HCT116 (cell line): ENCODE results near the gene ACER3. TPM values are rescaled to one million over a fixed set of nuclear protein-coding genes. Genes with fewer than 3 reads are reported as not detected.
A peak's percentile ranks its signal among the peaks of the same experiment; 100 is the strongest.

Source experiments
- ATAC-seq: fragments of 200-7000 bp; cut with Tn5 transposase; 2 replicates; pipeline ENCODE4 v1.9.1; 2020; ENCODE audit warnings: mild to moderate bottlenecking, moderate library complexity
- BruUV-seq: library from RNA; stranded (reverse); fragments of 400-500 nt; replicated peaks from 2 replicates; lab custom pipeline; 2021; lab: Mats Ljungman, UMichigan
- CTCF ChIA-PET: fragments of 300-600 bp; sonication (Branson Sonifier 250); formaldehyde crosslinking; loops from one replicate; lab custom pipeline; 2021; ENCODE audit warnings: antibody characterized with exemption; lab: Charles Lee
- POLR2A ChIA-PET: fragments of 300-600, 350-600 bp; sonication (Branson Sonifier 250); formaldehyde crosslinking; loops from one replicate; lab custom pipeline; 2021; ENCODE audit warnings: antibody characterized with exemption; lab: Charles Lee
- RAD21 ChIA-PET, 2 experiments: fragments of 300-600 bp; sonication (Branson Sonifier 250); formaldehyde crosslinking; loops; one replicate each; lab custom pipeline; 2023; ENCODE audit warnings: low total read pairs in 2 of 2; ENCODE audit not compliant: uncharacterized antibody in 2 of 2, unreplicated experiment in 2 of 2, low non-redundant PET in 1 of 2; lab: Charles Lee
- DNase-seq: peaks from one replicate; pipeline ENCODE4 v3.0.0-alpha.2; 2010; ENCODE audit warnings: low read depth, low spot score
- H2AFZ ChIP-seq: fragments of 200-600 bp; shearing (Covaris generic), sonication (generic); 2 replicates; pipeline ENCODE4 v1.6.1; 2017; ENCODE audit warnings: low read depth, mixed run types, mixed read lengths, antibody characterized with exemption, low read length; ENCODE audit not compliant: poor library complexity, severe bottlenecking
- H3K27ac ChIP-seq: 2 replicates; pipeline ENCODE4 v1.5.1; 2012; ENCODE audit warnings: low read depth, low read length
- H3K27me3 ChIP-seq: fragments of 200-600 bp; sonication (generic); 2 replicates; pipeline ENCODE4 v1.6.1; 2016; ENCODE audit warnings: mixed run types, low read length, mixed read lengths; ENCODE audit not compliant: insufficient read depth
- H3K36me3 ChIP-seq, 2 experiments: fragments of 200-500 bp in 1 of 2; fragments of 200-600 bp in 1 of 2; sonication (Bioruptor generic) in 1 of 2; sonication (generic) in 1 of 2; 2 replicates each; pipeline versions ENCODE4 v1.5.1 to v1.6.1; 2014 to 2016; ENCODE audit warnings: low read length in 2 of 2, inconsistent platforms in 1 of 2, mixed read lengths in 1 of 2, mixed run types in 1 of 2; ENCODE audit not compliant: insufficient read depth in 2 of 2, control insufficient read depth in 1 of 2
- H3K4me1 ChIP-seq, 2 experiments: fragments of 200-600 bp in 1 of 2; sonication (generic) in 1 of 2; 2 replicates each; pipeline versions ENCODE4 v1.5.1 to v1.6.1; 2012 to 2017; ENCODE audit warnings: low read length in 2 of 2, inconsistent platforms in 1 of 2, mild to moderate bottlenecking in 1 of 2, mixed read lengths in 1 of 2, mixed run types in 1 of 2, moderate library complexity in 1 of 2; ENCODE audit not compliant: insufficient read depth in 2 of 2, control insufficient read depth in 1 of 2
- H3K4me2 ChIP-seq: fragments of 200-600 bp; sonication (generic); 2 replicates; pipeline ENCODE4 v1.6.1; 2017; ENCODE audit warnings: mixed run types, low read length, mixed read lengths
- H3K4me3 ChIP-seq, 2 experiments: fragments of 200-600 bp in 1 of 2; sonication (generic) in 1 of 2; replicated peaks in 1 of 2; 2 replicates each; pipeline ENCODE4 v1.5.1; 2011 to 2016; ENCODE audit warnings: low read length in 2 of 2, control low read depth in 1 of 2, low read depth in 1 of 2, mild to moderate bottlenecking in 1 of 2, mixed read lengths in 1 of 2, mixed run types in 1 of 2
- H3K79me2 ChIP-seq: fragments of 200-600 bp; sonication (generic); 2 replicates; pipeline ENCODE4 v1.6.1; 2017; ENCODE audit warnings: mild to moderate bottlenecking, mixed run types, low read length, moderate library complexity, mixed read lengths; ENCODE audit not compliant: insufficient read depth
- H3K9ac ChIP-seq: fragments of 200-600 bp; sonication (generic); 2 replicates; pipeline ENCODE4 v1.6.1; 2016; ENCODE audit warnings: low read length, mixed read lengths
- H3K9me2 ChIP-seq: fragments of 200-600 bp; sonication (generic), shearing (Covaris generic); 2 replicates; pipeline ENCODE4 v1.6.1; 2017; ENCODE audit warnings: mixed run types, mild to moderate bottlenecking, moderate library complexity; ENCODE audit not compliant: insufficient read depth
- H3K9me3 ChIP-seq, 2 experiments: fragments of 200-500 bp in 1 of 2; fragments of 200-600 bp in 1 of 2; sonication (Bioruptor generic) in 1 of 2; sonication (generic) in 1 of 2; 2 replicates each; pipeline ENCODE4 v1.6.1; 2014 to 2017; ENCODE audit warnings: low read length in 2 of 2, mixed read lengths in 2 of 2, inconsistent platforms in 1 of 2, low read depth in 1 of 2, mild to moderate bottlenecking in 1 of 2, mixed run types in 1 of 2, moderate library complexity in 1 of 2; ENCODE audit not compliant: control insufficient read depth in 1 of 2, insufficient read depth in 1 of 2
- H4K20me1 ChIP-seq: fragments of 200-600 bp; sonication (generic), shearing (Covaris generic); 2 replicates; pipeline ENCODE4 v1.6.1; 2017; ENCODE audit warnings: mixed run types, mild to moderate bottlenecking, moderate library complexity; ENCODE audit not compliant: insufficient read depth
- ATF3 ChIP-seq: IDR thresholded peaks from 2 replicates; pipeline ENCODE4 v1.6.1; 2012
- CBX3 ChIP-seq: IDR thresholded peaks from 2 replicates; pipeline ENCODE4 v1.6.1; 2012; ENCODE audit warnings: low read depth
- ELF1 ChIP-seq: IDR thresholded peaks from 2 replicates; pipeline ENCODE4 v1.6.1; 2012; ENCODE audit warnings: low read depth, borderline replicate concordance
- EZH2 ChIP-seq: fragments of 200-600 bp; sonication (generic); IDR thresholded peaks from 2 replicates; pipeline ENCODE4 v1.6.1; 2017; ENCODE audit warnings: antibody characterized with exemption, mixed run types
- FOSL1 ChIP-seq: IDR thresholded peaks from 2 replicates; pipeline ENCODE4 v1.6.1; 2012; ENCODE audit warnings: low read depth
- JUND ChIP-seq: IDR thresholded peaks from 2 replicates; pipeline ENCODE4 v1.6.1; 2012
- POLR2AphosphoS5 ChIP-seq: IDR thresholded peaks from 2 replicates; pipeline ENCODE4 v1.6.1; 2011; ENCODE audit warnings: mild to moderate bottlenecking, low read depth, low read length, moderate library complexity
- SP1 ChIP-seq: IDR thresholded peaks from 2 replicates; pipeline ENCODE4 v1.6.1; 2012; ENCODE audit warnings: low read depth
- SRF ChIP-seq: IDR thresholded peaks from 2 replicates; pipeline ENCODE4 v1.6.1; 2012; ENCODE audit warnings: low read depth
- TCF7L2 ChIP-seq: IDR thresholded peaks from 2 replicates; pipeline ENCODE4 v1.7.0; 2011; ENCODE audit warnings: borderline replicate concordance, inconsistent platforms; ENCODE audit not compliant: insufficient read depth, insufficient read length; ENCODE audit errors: extremely low read depth
- YY1 ChIP-seq: IDR thresholded peaks from 2 replicates; pipeline ENCODE4 v1.6.1; 2011; ENCODE audit warnings: low read length, low read depth, moderate library complexity, mild to moderate bottlenecking; ENCODE audit not compliant: insufficient replicate concordance; ENCODE audit errors: extremely low read depth
- ZNF274 ChIP-seq: fragments of 200-500 bp; sonication (Bioruptor generic); IDR thresholded peaks from 2 replicates; pipeline ENCODE4 v1.6.1; 2014; ENCODE audit warnings: mild to moderate bottlenecking, low read depth, low read length, inconsistent platforms
- intact Hi-C: fragments of 100-400 bp; cut with micrococcal nuclease; formaldehyde crosslinking; loops from 2 replicates; pipeline ENCODE4 v1.10.0; 2022
- total RNA-seq: library from RNA; stranded (reverse); gene quantifications from one replicate; pipeline ENCODE4 v1.2.1, GENCODE V29; 2021; ENCODE audit not compliant: unreplicated experiment
- TF ChIP-seq, protein P1 (sequence below): IDR thresholded peaks from 2 replicates; pipeline ENCODE4 v1.6.1; 2012
- TF ChIP-seq, protein P2 (sequence below), 3 experiments: fragments of 200-600 bp in 1 of 3; sonication (generic) in 1 of 3; IDR thresholded peaks in 2 of 3; conservative IDR thresholded peaks in 1 of 3; 2 replicates each; pipeline ENCODE4 v1.5.1; 2012 to 2017; ENCODE audit warnings: low read depth in 2 of 3, low read length in 2 of 3, antibody characterized with exemption in 1 of 3, borderline replicate concordance in 1 of 3, control low read depth in 1 of 3, mild to moderate bottlenecking in 1 of 3, mixed read lengths in 1 of 3, mixed run types in 1 of 3, moderate library complexity in 1 of 3; ENCODE audit not compliant: insufficient read depth in 1 of 3

ACER3 gene
- total RNA-seq, 1 experiment from 2014 or later: 19.1 TPM

- H3K27me3 ChIP-seq: no peaks in the 10 kb centered on the region
- no peaks in the 10 kb centered on the region for H3K9me3 ChIP-seq
- H3K27ac ChIP-seq: no peak overlapping the region
- H3K4me2 ChIP-seq: peak overlapping the region; percentile 59
- POLR2A ChIA-PET: no interaction called here
- peaks cover 4 to 23% of the 10 kb centered on the region in 2 experiments; a peak in 3 of 4 replicates for H3K4me1 ChIP-seq
- peak; percentile 65 for DNase-seq
- CTCF ChIA-PET: interaction anchor here (1.2 kb wide), 1 partner anchor 30 kb away, joined by 4 read pairs; no protein-coding TSS in a partner anchor
- peak overlapping the region; percentile 19 for H2AFZ ChIP-seq
- no peaks in the 10 kb centered on the region for H3K36me3 ChIP-seq
- intact Hi-C loops: loop anchor here (2.0 kb wide), 1 partner anchor 33 kb away; no protein-coding TSS in a partner anchor
- H4K20me1 ChIP-seq: no peaks in the 10 kb centered on the region
- no peaks in the 10 kb centered on the region for H3K9me2 ChIP-seq
- no peak overlapping the region for H3K9ac ChIP-seq
- BruUV-seq: no TSS peak
- RAD21 ChIA-PET: no interaction called here
- peak; percentile 90 for ATAC-seq
- no peaks in the 10 kb centered on the region for H3K79me2 ChIP-seq
- peak; percentile 83 for TF ChIP-seq YY1
- TF ChIP-seq TCF7L2: peak; percentile 94
- TF ChIP-seq SRF: peak; percentile 48; the same call in 1 of the 2 replicates
- peak; percentile 27; the same call in 1 of the 2 replicates for TF ChIP-seq POLR2AphosphoS5
- TF ChIP-seq, protein P1, sequence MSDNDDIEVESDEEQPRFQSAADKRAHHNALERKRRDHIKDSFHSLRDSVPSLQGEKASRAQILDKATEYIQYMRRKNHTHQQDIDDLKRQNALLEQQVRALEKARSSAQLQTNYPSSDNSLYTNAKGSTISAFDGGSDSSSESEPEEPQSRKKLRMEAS: peak; percentile 44; the same call in 1 of the 2 replicates
- TF ChIP-seq FOSL1: peak; percentile 72
- peak; percentile 80 for TF ChIP-seq JUND
- no peak for TF ChIP-seq ATF3
- TF ChIP-seq, protein P2, sequence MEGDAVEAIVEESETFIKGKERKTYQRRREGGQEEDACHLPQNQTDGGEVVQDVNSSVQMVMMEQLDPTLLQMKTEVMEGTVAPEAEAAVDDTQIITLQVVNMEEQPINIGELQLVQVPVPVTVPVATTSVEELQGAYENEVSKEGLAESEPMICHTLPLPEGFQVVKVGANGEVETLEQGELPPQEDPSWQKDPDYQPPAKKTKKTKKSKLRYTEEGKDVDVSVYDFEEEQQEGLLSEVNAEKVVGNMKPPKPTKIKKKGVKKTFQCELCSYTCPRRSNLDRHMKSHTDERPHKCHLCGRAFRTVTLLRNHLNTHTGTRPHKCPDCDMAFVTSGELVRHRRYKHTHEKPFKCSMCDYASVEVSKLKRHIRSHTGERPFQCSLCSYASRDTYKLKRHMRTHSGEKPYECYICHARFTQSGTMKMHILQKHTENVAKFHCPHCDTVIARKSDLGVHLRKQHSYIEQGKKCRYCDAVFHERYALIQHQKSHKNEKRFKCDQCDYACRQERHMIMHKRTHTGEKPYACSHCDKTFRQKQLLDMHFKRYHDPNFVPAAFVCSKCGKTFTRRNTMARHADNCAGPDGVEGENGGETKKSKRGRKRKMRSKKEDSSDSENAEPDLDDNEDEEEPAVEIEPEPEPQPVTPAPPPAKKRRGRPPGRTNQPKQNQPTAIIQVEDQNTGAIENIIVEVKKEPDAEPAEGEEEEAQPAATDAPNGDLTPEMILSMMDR (IDR thresholded peaks at IDR 0.05 in 2 of 3, conservative IDR thresholded peaks at IDR 0.05 in 1 of 3; ENCODE audit: borderline replicate concordance in 1 of 3, insufficient read depth in 1 of 3, low read depth in 2 of 3, low read length in 2 of 3): no peak
- TF ChIP-seq ZNF274: no peak
- TF ChIP-seq EZH2: no peak
- TF ChIP-seq CBX3: peak; percentile 77
- TF ChIP-seq ELF1: no peak
- TF ChIP-seq SP1: peak; percentile 75
- no peak overlapping the region; a peak in 1 of 4 replicates for H3K4me3 ChIP-seq
Measured at GRCh38 chr11:76839311-76839710, 21.4 kb upstream of the ACER3 start.
